HG02623 (cell line): ENCODE data around the gene TNNI2.

Source experiments
- ATAC-seq: cut with Tn5 transposase; IDR thresholded peaks from one replicate; pipeline ENCODE4 v1.9.1; 2021; ENCODE audit warnings: moderate library complexity; ENCODE audit not compliant: unreplicated experiment

TNNI2 gene

DNA sequence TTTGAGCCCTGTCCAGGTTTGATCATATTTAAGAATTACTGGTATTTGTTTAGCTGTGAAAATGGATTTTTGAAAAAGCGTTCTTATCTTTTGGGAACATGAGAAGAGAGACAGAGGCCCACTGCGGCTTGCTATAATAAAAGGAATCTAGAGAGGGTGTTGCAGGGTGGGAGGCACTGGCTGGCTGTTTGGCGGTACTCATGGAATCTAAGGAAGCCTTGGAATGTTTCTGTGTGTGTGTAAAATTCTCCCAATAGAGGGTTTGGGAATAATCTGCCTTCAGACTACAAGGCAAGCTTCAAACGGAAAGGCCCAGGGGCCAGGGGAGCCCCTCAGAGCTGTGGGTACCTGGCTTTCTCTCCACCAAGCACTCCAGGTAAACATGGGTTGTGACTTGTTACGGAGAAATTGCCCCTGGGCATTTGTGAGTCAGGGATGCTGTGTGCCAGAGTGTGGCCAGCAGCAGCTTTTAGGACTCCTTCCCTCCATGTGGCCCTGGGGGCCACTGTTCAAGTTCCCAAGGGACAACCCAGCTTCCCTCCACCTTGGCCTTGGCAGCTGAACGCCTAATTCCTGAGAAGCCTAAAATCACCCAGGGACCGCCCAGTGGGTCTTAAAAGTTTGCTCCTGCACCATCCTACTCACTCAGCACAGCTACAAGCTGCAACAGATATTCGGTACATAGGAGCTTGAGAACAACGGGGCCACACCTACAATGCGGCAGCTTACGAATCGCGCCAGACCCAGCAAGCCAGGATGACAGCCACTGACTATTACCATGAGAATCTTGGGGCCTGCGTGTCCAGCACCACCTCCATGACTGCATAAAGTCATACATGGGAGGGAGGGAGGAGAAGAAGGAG is 18.1 kb upstream of the TNNI2 start:
- no peak for ATAC-seq

DNA sequence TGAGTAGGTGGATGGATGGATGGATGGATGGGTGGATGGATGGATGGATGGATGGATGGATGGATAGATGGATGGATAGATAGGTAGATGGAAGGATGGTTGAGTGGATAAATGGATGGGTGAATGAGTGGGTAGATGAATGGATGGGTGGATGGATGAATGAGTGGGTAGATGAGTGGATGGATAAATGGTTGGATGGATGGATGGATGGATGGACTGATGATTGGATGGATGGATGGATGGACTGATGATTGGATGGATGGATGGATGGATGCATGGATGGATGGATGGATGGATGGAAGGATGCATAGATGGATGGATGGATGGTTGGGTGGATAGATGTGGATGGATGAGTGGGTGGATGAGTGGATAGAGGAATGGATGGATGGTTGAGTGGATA is 17.2 kb upstream of the TNNI2 start:
- no peak for ATAC-seq

GRCh38 chr11:1822648-1823375 is 16.0 kb upstream of the TNNI2 start:
- no peak for ATAC-seq

DNA sequence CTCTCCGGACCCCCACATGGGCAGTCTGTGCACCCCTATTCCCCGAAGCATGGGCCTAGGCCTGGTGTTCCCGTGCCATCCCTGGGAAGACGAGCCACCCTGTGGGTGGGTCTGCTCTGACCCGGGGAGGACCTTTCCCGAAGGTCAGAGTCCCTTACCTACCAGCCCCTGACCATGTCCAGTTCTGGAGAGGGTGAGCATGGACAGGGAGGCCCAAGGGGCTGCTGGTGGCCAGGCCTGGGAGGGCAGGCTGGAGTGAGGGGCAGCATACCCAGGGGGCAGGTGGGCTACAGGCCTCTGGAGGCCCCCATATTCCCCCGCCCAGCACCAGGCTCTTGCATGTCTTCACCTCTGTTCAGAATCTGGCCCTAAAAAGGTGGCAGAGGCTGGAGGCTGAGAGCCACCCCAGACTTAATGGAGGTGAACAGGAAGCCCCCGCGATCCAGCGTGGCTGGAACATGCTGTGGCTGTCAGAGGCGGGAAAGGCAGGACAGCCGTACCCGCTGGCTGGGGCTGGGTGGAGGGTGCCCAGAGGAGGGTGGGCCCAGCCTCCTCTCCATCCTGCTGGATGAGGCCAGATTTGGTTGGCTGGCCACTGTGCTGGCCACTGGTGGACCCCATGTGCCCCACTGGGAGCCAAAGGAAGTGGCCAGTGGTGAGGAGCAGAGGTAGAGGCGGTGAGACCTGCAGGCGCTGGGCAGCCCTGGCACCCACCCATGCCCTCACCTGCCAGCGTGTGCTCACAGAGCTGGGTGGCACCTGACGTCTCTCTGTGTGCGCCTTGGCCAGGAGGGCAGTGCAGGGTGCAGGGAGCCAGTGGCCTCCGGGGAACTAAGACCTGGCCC is 15.2 kb upstream of the TNNI2 start:
- ATAC-seq, result no peak

GRCh38 chr11:1824221-1825038 is 14.4 kb upstream of the TNNI2 start:
- ATAC-seq, result no peak

- no peak for ATAC-seq
Measured at GRCh38 chr11:1825039-1825740, 13.6 kb upstream of the TNNI2 start.

DNA sequence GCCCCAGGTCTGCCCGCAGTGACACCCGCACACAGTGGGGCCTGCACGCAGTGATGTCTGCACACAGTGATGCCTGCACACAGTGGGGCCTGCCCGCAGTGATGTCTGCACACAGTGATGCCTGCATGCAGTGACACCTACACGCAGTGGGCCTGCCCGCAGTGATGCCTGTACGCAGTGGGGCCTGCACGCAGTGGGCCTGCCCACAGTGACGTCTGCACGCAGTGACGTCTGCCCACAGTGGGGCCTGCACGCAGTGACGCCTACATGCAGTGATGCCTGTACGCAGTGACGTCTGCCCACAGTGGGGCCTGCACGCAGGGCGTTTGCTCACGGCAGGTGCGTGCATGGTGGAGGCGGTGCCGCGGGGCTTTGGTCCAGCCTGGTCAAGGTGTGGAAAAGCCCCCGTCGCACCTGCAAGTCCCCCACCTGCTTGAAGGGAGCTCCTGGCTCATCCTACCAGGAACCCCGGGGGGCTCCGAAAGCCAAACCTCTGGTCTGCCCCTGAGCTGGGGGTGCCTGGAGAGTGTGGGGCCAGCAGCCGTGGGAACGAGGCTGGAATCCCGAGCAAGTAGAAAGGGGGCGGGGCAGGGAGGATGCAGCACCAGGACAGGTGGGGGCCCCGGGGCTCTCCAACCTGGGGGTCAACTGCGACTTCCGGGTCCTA is 12.9 kb upstream of the TNNI2 start:
- ATAC-seq, result no peak

DNA sequence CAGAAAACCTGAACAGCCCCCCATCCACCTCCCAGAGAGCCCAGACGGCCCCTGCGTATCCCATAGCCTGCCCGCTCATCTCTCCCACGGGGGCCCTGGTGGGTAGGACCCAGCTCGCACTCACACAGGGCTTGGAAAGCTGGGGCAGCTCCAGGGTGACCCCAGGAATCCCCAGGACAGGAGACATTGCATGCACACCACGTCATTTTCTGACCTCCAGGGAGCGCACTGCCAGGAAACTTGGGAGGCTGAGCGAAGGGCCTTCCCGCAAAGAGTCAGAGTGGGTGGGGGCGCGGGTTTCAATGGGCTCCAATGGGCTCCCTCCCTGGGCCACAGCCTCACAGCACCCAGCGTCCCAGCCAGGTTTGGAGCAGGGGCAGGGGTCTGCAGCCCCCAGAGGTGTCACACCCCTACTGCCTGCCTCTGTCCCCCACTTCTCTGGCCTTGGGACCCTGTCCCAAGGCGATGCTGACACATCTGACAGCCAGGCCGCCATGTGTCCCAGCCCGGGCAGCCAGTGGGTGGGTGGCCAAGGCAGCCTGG is 12.2 kb upstream of the TNNI2 start:
- ATAC-seq, result no peak

GRCh38 chr11:1827095-1827813 is 11.5 kb upstream of the TNNI2 start:
- ATAC-seq, result no peak

DNA sequence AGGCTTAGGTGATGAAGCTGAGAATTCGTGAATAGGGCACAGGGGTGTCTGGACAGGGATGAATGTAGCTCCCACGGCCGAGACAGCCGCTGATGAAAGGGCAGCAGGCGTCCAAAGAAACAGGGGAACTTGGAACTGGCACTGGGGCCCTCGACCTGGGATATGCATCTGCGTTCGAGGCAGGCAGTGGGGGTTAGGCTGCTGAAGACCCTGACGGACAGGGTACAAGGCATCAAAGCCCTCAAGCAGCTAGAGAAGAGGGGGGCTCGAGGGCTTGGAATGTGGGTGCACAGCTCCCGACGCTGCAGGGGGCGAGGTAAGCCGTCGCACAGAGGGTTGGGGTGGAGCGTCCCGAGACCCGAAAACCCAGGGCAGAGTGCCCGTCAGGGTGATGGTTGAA is 10.8 kb upstream of the TNNI2 start:
- no peak for ATAC-seq

DNA sequence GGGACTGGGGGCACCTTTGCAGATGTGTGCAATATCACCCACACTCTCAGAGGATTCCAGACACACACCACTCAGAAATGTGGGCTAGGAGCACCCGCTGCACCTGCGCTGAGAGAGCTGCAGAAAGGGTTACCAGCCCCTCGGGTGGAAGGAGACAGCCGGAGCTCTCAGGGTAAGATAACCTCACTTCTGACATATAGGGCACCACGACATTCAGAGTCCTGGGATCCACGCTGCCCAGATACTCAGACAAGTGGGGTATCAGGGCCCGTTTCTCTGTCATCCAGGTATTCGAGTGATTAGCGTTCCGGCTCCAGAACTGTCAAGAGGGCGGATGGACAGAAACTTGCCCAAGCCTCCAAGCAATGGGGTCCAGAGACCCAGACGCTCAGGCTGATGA is 10.2 kb upstream of the TNNI2 start:
- no peak for ATAC-seq

- no peak for ATAC-seq
Measured at GRCh38 chr11:1829039-1829820, 9.6 kb upstream of the TNNI2 start.

GRCh38 chr11:1830004-1830321 is 8.8 kb upstream of the TNNI2 start:
- no peak for ATAC-seq

GRCh38 chr11:1830322-1831223 is 8.2 kb upstream of the TNNI2 start:
- ATAC-seq, result no peak

DNA sequence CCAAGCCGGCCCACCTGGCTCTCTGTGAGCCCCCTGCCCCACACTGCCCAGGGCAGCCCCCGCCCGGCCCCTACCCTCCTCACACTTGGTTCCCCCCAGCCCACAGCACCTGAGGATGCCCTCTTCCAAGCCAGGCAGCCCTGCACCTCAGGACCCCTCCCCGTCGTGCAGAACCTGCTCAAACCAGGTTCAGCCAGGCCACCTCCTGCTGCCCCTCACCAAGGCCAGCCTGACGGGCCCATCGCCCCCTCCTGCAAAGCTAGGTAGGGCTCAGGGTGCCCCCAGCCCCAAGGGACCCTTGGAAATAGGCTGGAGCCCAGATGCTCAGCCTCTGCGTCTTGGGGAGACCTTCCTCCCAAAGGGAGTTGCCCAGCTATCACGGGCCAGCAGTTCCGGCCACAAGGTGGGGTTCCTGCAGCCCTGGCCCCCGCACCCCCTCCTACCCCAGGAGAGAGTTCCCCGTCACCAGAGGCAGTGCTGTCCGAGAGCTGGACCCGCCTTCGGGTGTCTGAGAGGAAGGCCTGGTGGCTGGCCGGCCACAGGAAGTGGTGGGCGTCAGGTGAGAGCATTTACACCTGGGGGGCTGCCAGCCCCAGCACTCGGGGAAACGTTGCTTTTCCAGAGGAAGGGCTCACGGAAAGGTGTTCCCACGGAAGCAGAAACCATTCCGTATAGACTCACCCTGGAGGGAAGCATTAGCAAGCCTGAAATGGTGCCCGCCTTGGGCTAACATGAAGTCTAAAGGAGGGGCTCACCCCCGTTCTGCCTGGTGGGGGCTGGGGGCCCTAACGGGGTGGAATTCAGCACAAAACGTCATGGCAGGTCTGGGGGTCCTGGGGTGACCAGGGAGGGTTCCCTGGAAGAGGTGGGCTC is 7.2 kb upstream of the TNNI2 start:
- ATAC-seq, result no peak
